Esophagus squamous epithelium (tissue), 5 donors: Measurements from ENCODE around the gene TBC1D7. TPM values are rescaled to one million over a fixed set of nuclear protein-coding genes. Genes with fewer than 3 reads are reported as not detected.

ENCODE experiments used
- DNase-seq: peaks from one replicate; lab custom pipeline; 2025; lab: John Stamatoyannopoulos, UW
- H3K27ac ChIP-seq, 4 donors: fragments of 200-600 bp; sonication (generic); one replicate each; pipeline ENCODE4 v1.5.1; 2016 to 2019; ENCODE audit warnings: mild to moderate bottlenecking in 1 of 4
- H3K27me3 ChIP-seq, 4 donors: fragments of 200-600 bp; sonication (generic); 1 replicate in 3 of 4; 2 replicates in 1 of 4; pipeline versions ENCODE4 v1.5.1 to v1.6.0; 2017 to 2021; ENCODE audit warnings: antibody characterized with exemption in 1 of 4
- H3K36me3 ChIP-seq, 3 donors: fragments of 200-600 bp; sonication (generic); one replicate each; pipeline ENCODE4 v1.5.1; 2016 to 2019
- H3K4me1 ChIP-seq, 3 donors: fragments of 200-600 bp; sonication (generic); one replicate each; pipeline ENCODE4 v1.5.1; 2017 to 2019
- H3K4me3 ChIP-seq, 4 donors: fragments of 200-600 bp; sonication (generic); 1 replicate in 3 of 4; 2 replicates in 1 of 4; pipeline ENCODE4 v1.5.1; 2016 to 2019; ENCODE audit warnings: mild to moderate bottlenecking in 2 of 4, moderate library complexity in 1 of 4
- H3K9me3 ChIP-seq, 3 donors: fragments of 200-600 bp; sonication (generic); one replicate each; pipeline ENCODE4 v1.5.1; 2016 to 2019
- POLR2A ChIP-seq, 4 donors: fragments of 450-650 bp; IDR thresholded peaks; one replicate each; pipeline ENCODE4 v1.6.1; 2017; ENCODE audit warnings: antibody characterized with exemption in 4 of 4, mild to moderate bottlenecking in 4 of 4, moderate library complexity in 3 of 4
- WGBS, 2 donors: methylation state at CpG; one replicate each; pipeline ENCODE4 v1.1.5; 2018; 5-methylcytosine and 5-hydroxymethylcytosine counted together
- intact Hi-C: fragments of 100-400 bp; cut with DNase I; formaldehyde crosslinking; loops from one replicate; pipeline ENCODE4 v1.15.0; 2022
- total RNA-seq, 4 donors: library from RNA; depleted of rRNA; stranded (reverse); fragments of >200 nt; gene quantifications; one replicate each; pipeline ENCODE4 v1.1.0, GENCODE V29; 2016
- TF ChIP-seq, protein P1 (sequence below), 6 experiments: fragments of 450-650 bp in 4 of 6; fragments of 200-600 bp in 2 of 6; sonication (generic) in 2 of 6; IDR thresholded peaks; one replicate each; pipeline ENCODE4 v1.5.1; 2016 to 2019; ENCODE audit warnings: antibody characterized with exemption in 6 of 6, mild to moderate bottlenecking in 4 of 6, moderate library complexity in 4 of 6
- donor health status: DM: yes; HTN: yes; CAD: no.

TBC1D7 gene
- total RNA-seq, 4 donors from 2014 or later = 8.2 to 13.5 (median 12.6) TPM

DNA sequence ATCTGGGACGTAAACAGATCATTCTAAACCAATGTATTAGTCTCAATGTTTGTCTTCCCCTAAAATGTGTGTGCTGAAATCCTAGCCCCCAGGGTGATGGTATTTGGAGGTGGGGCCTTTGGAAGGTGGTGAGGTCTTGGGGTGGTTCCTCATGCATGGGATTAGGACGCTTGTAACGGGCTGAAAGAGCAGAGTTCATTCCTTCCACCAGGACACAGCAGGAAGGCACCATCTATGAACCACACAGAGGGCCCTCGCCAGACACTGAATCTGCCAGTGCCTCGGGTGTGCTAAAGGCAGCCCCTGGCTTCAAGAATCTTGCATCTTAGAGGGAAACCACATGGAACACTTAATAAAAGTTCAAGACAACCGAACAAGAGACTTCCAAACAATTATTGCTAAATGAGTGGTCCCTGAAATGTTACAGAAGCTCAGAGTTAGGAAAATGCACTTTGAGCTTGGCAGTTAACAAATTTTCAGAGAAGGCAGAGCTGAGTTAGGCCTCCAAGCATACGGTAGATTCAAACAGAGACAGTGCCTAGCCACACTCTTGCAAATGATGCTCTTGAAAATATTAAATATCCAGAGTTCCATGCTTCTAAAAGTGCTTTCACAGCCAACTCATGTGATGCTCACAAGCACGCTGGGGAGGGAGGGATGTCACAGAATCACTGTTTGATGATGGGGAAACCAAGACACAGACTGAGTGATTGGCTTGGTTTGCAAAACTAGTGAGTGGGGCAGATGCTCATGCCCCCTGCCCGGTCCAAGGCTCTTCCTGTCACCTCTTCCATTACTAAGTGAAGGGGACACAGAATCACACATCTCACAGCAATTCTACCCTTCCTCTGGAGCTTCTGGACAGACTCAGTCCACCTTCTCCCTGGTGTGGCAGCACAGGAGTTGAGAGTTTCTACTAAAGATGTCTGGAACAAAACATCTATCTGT lies 27.4 kb downstream of the TBC1D7 start:
- WGBS, 2 donors = 85 to 91% methylated on average over 9 of the region's 9 CpGs
- Histone ChIP-seq H3K27ac (no peak overlapping the region), H3K36me3 (peaks cover 0 to 81% (median 0%) of the 10 kb centered on the region in 3 donors), H3K4me3 (no peak overlapping the region), H3K4me1 (peaks cover 10 to 35% (median 16%) of the 10 kb centered on the region in 3 donors), H3K27me3 (no peaks in the 10 kb centered on the region), H3K9me3 (no peaks in the 10 kb centered on the region)
- intact Hi-C loops = no loop called here
- TF ChIP-seq, protein P1, sequence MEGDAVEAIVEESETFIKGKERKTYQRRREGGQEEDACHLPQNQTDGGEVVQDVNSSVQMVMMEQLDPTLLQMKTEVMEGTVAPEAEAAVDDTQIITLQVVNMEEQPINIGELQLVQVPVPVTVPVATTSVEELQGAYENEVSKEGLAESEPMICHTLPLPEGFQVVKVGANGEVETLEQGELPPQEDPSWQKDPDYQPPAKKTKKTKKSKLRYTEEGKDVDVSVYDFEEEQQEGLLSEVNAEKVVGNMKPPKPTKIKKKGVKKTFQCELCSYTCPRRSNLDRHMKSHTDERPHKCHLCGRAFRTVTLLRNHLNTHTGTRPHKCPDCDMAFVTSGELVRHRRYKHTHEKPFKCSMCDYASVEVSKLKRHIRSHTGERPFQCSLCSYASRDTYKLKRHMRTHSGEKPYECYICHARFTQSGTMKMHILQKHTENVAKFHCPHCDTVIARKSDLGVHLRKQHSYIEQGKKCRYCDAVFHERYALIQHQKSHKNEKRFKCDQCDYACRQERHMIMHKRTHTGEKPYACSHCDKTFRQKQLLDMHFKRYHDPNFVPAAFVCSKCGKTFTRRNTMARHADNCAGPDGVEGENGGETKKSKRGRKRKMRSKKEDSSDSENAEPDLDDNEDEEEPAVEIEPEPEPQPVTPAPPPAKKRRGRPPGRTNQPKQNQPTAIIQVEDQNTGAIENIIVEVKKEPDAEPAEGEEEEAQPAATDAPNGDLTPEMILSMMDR (IDR thresholded peaks at IDR 0.05) = no peak
- no peak for TF ChIP-seq POLR2A (IDR thresholded peaks at IDR 0.05)
- DNase-seq = no peak

DNA sequence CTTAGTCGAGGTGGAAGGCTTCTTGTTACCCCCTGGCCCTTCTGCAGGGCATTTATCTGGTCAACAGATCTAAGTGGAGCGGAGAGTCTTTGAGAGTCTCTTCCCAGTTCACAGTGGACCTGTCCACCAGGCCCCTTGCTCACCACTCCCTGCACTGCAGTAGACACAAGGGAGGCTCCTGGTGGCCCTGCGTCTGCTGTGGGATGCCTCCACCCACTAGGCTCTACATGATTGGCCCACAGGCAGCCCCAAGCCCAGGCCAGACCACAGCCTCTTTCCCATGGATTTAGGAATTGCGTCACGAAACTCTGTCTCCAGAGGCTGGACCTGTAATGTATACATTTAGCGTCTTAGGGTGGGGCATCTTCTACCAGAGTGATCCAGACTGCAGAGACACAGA lies 28.4 kb downstream of the TBC1D7 start:
- Histone ChIP-seq H3K4me3 (no peak overlapping the region), H3K9me3 (no peaks in the 10 kb centered on the region), H3K27me3 (no peaks in the 10 kb centered on the region), H3K27ac (no peak overlapping the region), H3K4me1 (peaks cover 10 to 30% (median 16%) of the 10 kb centered on the region in 3 donors), H3K36me3 (peaks cover 0 to 83% (median 0%) of the 10 kb centered on the region in 3 donors)
- intact Hi-C loops = no loop called here
- DNase-seq = no peak
- TF ChIP-seq, protein P1 (IDR thresholded peaks at IDR 0.05) = no peak
- TF ChIP-seq POLR2A (IDR thresholded peaks at IDR 0.05) = no peak
- WGBS, 2 donors = 78 to 94% methylated on average over 6 of the region's 6 CpGs

DNA sequence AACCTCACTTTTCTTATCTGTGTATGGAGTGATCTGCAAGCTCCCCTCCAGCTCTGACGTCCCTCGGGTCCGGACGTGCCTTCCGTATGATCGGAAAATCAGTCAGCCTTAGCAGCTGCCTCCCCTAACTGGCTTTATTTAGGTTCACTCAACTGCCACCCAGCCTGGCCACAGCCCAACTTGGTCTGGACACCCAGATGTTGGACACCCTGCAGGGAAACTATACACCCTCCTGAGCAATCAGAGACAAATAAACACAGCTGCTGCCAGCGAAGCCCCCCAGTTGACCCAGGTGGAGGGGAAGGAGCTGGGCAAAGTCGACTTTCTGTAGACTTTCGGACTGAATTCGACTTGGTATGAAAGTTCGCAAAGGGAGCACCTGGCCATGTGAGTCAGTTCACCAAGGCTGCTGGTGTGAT lies 28.9 kb downstream of the TBC1D7 start:
- DNase-seq = no peak
- Histone ChIP-seq H3K27me3 (no peaks in the 10 kb centered on the region), H3K4me3 (no peak overlapping the region), H3K9me3 (no peaks in the 10 kb centered on the region), H3K4me1 (peaks cover 10 to 25% (median 16%) of the 10 kb centered on the region in 3 donors), H3K27ac (no peak overlapping the region), H3K36me3 (peaks cover 0 to 86% (median 0%) of the 10 kb centered on the region in 3 donors)
- TF ChIP-seq, protein P1 (IDR thresholded peaks at IDR 0.05) = no peak
- no peak for TF ChIP-seq POLR2A (IDR thresholded peaks at IDR 0.05)
- 95 to 97% methylated on average over 6 to 11 of the region's 11 CpGs for WGBS, 2 donors
- intact Hi-C loops = no loop called here

DNA sequence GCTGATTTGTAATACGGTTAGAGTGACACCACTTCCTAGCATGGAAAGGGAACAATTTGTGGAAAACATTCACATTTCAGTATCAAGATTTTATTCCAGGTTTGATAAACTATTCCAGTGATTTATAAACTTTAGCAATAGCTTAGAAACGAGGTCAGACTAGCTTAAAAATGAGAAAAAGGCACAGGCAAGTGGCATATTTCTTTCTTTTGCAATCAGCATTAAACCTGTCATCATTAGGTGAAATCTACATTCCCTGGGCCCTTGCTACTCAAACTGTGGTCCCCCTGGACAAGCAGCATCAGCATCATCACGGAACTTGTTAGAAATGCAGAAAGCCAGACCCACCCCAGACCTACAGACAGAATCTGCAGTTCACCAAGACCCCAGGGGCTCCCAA lies 29.9 kb downstream of the TBC1D7 start:
- 77 to 82% methylated on average over 3 of the region's 3 CpGs for whole genome bisulfite sequencing, 2 donors
- Histone ChIP-seq H3K36me3 (peaks cover 0 to 91% (median 8%) of the 10 kb centered on the region in 3 donors), H3K27me3 (no peaks in the 10 kb centered on the region), H3K27ac (no peak overlapping the region), H3K4me3 (no peak overlapping the region), H3K9me3 (no peaks in the 10 kb centered on the region), H3K4me1 (peaks cover under 1 to 15% (median 9%) of the 10 kb centered on the region in 3 donors)
- TF ChIP-seq POLR2A (IDR thresholded peaks at IDR 0.05) = no peak
- TF ChIP-seq, protein P1 (IDR thresholded peaks at IDR 0.05) = no peak
- intact Hi-C loops = no loop called here
- DNase-seq = no peak

DNA sequence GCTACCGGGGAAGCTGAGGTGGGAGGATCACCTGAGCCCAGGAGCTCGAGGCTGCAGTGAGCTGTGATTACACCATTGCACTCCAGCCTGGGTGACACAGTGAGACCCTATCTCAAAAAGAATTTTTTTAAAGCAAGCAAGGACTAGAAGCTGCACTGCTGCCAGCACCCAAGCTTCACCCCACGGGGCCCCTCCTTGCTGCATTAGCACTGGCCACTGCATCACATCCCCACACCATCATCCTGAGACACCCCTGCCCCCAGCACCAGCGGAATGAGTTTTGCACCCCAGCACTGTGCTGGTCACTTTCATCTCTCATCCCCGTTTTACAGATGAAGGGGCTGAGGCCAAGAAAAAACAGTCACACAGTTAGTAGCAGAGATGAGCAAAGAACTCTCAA lies 30.9 kb downstream of the TBC1D7 start:
- intact Hi-C loops = no loop called here
- Histone ChIP-seq H3K36me3 (peaks cover 0 to 98% (median 10%) of the 10 kb centered on the region in 3 donors), H3K27ac (no peak overlapping the region), H3K27me3 (no peaks in the 10 kb centered on the region), H3K9me3 (no peaks in the 10 kb centered on the region), H3K4me3 (no peak overlapping the region), H3K4me1 (peaks cover 0 to 4% (median 3%) of the 10 kb centered on the region in 3 donors)
- TF ChIP-seq, protein P1 (IDR thresholded peaks at IDR 0.05) = no peak
- no peak for TF ChIP-seq POLR2A (IDR thresholded peaks at IDR 0.05)
- DNase-seq = no peak
- 98 to 100% methylated on average over 3 to 5 of the region's 5 CpGs for WGBS, 2 donors
